NCI-H1417 treated with DMSO at 0.1 percent for 48 hours (cell line): ENCODE data around the gene FIGN.

ENCODE experiments used
- DNase-seq: peaks from one replicate; lab custom pipeline; 2025; lab: John Stamatoyannopoulos, UW

FIGN gene

GRCh38 chr2:163708265-163708664 lies 27.5 kb downstream of the FIGN start:
- DNase-seq: no peak

GRCh38 chr2:163703386-163703785 lies 32.4 kb downstream of the FIGN start:
- DNase-seq: no peak

GRCh38 chr2:163701399-163702195 lies 34.2 kb downstream of the FIGN start:
- no peak for DNase-seq

GRCh38 chr2:163698857-163699256 lies 37.0 kb downstream of the FIGN start:
- no peak for DNase-seq

- no peak for DNase-seq
These were observed 37.8 kb downstream of the FIGN start for GRCh38 chr2:163697846-163698637.

GRCh38 chr2:163697429-163697828 lies 38.4 kb downstream of the FIGN start:
- no peak for DNase-seq

- no peak for DNase-seq
These were observed 42.3 kb downstream of the FIGN start for GRCh38 chr2:163693484-163693883.

- DNase-seq: no peak
These were observed 43.0 kb downstream of the FIGN start for GRCh38 chr2:163692611-163693482.

GRCh38 chr2:163692081-163692480 lies 43.7 kb downstream of the FIGN start:
- DNase-seq: no peak

- DNase-seq: no peak
These were observed 44.9 kb downstream of the FIGN start for GRCh38 chr2:163690896-163691295.

GRCh38 chr2:163687217-163687616 lies 48.6 kb downstream of the FIGN start:
- no peak for DNase-seq

GRCh38 chr2:163686289-163686688 lies 49.5 kb downstream of the FIGN start:
- DNase-seq: no peak

- DNase-seq: no peak
These were observed 53.1 kb downstream of the FIGN start for GRCh38 chr2:163682695-163683094.

GRCh38 chr2:163681745-163682144 lies 54.1 kb downstream of the FIGN start:
- no peak for DNase-seq

GRCh38 chr2:163675388-163675787 lies 60.4 kb downstream of the FIGN start:
- DNase-seq: no peak

- no peak for DNase-seq
These were observed 62.3 kb downstream of the FIGN start for GRCh38 chr2:163673522-163673921.

GRCh38 chr2:163670929-163671328 lies 64.9 kb downstream of the FIGN start:
- DNase-seq: no peak

GRCh38 chr2:163669506-163669905 lies 66.3 kb downstream of the FIGN start:
- DNase-seq: no peak

GRCh38 chr2:163667064-163667887 lies 68.5 kb downstream of the FIGN start:
- no peak for DNase-seq

- DNase-seq: no peak
These were observed 70.0 kb downstream of the FIGN start for GRCh38 chr2:163665817-163666216.

GRCh38 chr2:163665051-163665450 lies 70.8 kb downstream of the FIGN start:
- no peak for DNase-seq
